Fibroblast of pulmonary artery (primary cell): Measurements from ENCODE around the gene ZNF695.

Experiments
- DNase-seq: peaks from one replicate; pipeline ENCODE4 v3.0.0-alpha.2; 2010; ENCODE audit warnings: low read depth
- H3K4me3 ChIP-seq: replicated peaks from 2 replicates; pipeline ENCODE4 v1.5.1; 2011; ENCODE audit warnings: low read depth, mild to moderate bottlenecking, control low read depth, low read length, moderate library complexity
- TF ChIP-seq, protein P1 (sequence below): IDR thresholded peaks from 2 replicates; pipeline ENCODE4 v1.5.1; 2011; ENCODE audit warnings: mild to moderate bottlenecking, control low read depth, low read length, inconsistent platforms; ENCODE audit errors: missing control alignments

Gene ZNF695

DNA sequence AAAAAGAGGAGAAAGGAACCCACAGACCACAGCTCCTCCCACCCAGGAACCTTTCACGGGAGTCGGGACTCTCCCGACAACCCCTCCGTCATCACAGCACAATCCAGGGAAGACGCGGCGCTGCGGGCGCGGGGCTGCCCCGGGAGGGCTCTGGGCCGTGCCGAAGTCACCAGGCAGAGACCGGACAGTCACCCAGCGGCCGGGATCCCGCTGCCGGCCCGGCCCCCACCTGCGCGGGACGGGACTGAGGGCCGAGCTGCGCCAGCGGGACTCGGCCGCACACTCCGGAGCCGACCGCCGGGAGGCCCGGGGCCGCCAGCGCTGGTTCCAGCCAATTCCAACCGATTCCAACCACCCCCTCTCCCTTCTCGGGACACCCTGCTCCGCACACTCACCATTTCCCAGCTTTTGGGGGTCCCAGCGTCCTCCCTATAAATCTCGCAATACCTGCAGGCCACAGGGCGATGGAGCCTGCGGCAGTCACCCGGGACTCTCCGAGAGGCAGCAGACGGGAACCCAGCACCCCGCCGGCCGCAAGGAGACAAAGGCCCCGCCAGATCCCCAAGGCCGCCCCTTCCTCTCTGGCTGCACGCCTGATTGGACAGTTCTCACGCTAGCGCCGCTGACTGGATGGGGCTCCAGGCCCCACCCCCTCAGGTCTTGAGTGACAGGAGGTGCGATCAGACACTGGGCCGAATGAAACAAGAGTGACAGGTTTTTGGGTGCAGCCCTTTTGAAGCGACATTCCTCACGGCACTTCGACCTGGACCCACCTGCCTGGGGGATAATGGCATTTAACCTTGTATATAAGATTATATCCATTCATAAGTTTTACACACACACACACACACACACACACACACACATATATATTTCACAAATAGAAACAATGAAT lies at the start of gene ZNF695:
TSS of gene ZNF695 (minus strand) at position 547 of the 895 bp plus-strand sequence. CDS start at position 398, 149 bp downstream.
- TF ChIP-seq, protein P1, sequence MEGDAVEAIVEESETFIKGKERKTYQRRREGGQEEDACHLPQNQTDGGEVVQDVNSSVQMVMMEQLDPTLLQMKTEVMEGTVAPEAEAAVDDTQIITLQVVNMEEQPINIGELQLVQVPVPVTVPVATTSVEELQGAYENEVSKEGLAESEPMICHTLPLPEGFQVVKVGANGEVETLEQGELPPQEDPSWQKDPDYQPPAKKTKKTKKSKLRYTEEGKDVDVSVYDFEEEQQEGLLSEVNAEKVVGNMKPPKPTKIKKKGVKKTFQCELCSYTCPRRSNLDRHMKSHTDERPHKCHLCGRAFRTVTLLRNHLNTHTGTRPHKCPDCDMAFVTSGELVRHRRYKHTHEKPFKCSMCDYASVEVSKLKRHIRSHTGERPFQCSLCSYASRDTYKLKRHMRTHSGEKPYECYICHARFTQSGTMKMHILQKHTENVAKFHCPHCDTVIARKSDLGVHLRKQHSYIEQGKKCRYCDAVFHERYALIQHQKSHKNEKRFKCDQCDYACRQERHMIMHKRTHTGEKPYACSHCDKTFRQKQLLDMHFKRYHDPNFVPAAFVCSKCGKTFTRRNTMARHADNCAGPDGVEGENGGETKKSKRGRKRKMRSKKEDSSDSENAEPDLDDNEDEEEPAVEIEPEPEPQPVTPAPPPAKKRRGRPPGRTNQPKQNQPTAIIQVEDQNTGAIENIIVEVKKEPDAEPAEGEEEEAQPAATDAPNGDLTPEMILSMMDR, result no peak
- H3K4me3 ChIP-seq, result peak within 1 kb of the TSS; percentile 91

DNA sequence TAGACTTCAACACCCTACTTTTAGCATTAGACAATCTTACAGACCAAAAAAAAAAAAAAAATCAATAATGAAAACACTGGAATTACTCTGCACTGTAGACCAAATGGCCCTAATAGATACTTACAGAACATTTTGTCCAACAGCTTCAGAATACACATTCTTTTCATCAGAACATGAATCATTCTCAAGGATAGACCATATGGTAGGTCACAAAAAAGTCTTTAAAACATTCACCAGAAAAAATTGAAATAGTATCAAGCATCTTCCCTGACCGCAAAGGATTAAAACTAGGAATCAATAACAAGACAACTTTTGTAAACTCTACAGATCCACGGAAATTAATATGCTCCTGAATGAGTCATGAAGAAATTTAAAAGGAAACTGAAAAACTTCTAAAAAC lies 48.2 kb upstream of the ZNF695 start:
- H3K4me3 ChIP-seq, result no peak overlapping the region
- peak; percentile 4 for DNase-seq
- TF ChIP-seq, protein P1, result no peak

More for the DNA sequence above, at the start of gene ZNF695:
- DNase-seq, result peak; percentile 95

DNA sequence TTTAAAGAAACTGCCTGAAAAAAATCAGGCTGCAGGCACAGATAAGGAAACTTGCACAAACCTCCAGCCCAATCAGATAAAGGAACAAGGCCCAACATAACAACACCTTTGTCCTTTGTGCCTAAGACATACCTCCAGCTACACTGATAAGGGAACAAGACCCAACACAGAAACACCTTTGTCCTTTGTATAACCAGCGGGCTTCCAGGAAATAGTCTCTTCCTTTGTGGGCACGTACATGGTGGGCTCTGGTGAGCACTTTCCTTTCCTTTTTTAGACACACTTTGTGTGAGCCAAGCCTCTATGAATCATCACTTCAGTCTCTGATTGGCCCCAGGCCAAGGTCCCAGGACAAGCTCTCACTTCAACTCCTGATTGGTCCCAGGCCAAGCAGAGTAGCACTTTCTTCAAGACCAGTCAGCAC lies 47.1 kb upstream of the ZNF695 start:
- TF ChIP-seq, protein P1, result no peak
- no peak overlapping the region for H3K4me3 ChIP-seq
- peak; percentile 83 for DNase-seq

DNA sequence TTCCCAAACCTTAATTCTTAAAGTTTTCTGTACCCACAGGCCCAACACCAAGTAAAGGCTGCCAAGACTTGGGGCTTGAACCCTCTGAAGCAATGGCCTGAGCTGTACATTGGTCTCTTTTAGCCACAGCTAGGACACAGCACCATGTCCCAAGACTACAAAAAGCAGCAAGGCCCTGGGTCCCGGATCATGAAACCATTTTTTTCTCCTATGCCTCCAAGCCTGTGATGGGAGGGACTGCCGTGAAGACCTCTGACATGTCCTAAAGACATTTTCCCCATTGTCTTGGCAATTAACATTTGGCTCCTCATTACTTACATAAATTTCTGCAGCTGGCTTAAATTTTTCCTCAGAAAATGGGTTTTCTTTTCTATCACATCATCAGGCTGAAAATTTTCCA lies 39.8 kb upstream of the ZNF695 start:
- no peak for DNase-seq
- no peak overlapping the region for H3K4me3 ChIP-seq
- TF ChIP-seq, protein P1, result no peak

DNA sequence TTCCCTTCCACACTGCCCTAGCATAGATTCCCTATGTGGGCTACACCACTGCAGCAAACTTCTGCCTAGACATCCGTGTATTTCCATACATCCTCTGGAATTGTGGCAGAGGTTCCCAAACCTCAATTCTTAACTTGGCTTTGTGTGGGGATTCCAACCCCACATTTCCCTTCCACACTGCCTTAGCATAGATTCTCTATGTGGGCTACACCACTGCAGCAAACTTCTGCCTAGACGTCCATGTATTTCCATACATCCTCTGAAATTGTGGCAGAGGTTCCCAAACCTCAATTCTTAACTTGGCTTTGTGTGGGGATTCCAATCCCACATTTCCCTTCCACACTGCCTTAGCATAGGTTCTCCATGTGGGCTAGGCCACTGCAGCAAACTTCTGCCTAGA lies 39.4 kb upstream of the ZNF695 start:
- no peak for DNase-seq
- TF ChIP-seq, protein P1, result no peak
- no peak overlapping the region for H3K4me3 ChIP-seq

DNA sequence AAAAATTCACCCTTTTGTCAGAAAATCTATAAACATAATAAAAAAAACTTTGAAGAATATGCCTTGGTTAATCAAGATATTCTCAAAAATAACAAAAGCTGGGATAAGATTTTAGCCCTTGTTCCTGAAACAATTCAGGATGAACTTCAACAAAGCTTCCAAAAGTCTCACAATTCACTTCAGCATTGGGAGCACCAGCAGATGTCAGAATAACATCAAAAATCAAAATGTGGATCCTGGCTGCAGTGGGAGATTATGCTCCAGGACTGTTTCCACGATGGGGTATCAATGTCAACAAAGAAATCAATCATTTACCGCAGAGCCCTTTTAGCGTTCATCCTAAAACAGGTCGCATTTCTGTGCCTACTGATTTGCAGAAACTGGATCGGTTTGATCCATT lies 35.5 kb upstream of the ZNF695 start:
- no peak overlapping the region for H3K4me3 ChIP-seq
- TF ChIP-seq, protein P1, result no peak
- no peak for DNase-seq
